Right lobe of liver (tissue), 4 donors: ENCODE results near the gene PRR7.

Experiments
- POLR2A ChIP-seq: fragments of 450-650 bp; IDR thresholded peaks from one replicate; pipeline ENCODE4 v1.6.1; 2017; ENCODE audit warnings: antibody characterized with exemption, mild to moderate bottlenecking
- TF ChIP-seq, protein P1 (sequence below), 4 donors: fragments of 200-600 bp in 3 of 4; fragments of 450-650 bp in 1 of 4; IDR thresholded peaks; one replicate each; pipeline versions ENCODE4 v1.5.1 to v1.8.0; 2016 to 2022; ENCODE audit warnings: antibody characterized with exemption in 4 of 4, mild to moderate bottlenecking in 2 of 4
- donor health status: DM: no; HTN: no; CAD: no.
- donor health status: DM: no; HTN: no; CAD: no.
- donor health status: DM: no; HTN: yes; CAD: no.

DNA sequence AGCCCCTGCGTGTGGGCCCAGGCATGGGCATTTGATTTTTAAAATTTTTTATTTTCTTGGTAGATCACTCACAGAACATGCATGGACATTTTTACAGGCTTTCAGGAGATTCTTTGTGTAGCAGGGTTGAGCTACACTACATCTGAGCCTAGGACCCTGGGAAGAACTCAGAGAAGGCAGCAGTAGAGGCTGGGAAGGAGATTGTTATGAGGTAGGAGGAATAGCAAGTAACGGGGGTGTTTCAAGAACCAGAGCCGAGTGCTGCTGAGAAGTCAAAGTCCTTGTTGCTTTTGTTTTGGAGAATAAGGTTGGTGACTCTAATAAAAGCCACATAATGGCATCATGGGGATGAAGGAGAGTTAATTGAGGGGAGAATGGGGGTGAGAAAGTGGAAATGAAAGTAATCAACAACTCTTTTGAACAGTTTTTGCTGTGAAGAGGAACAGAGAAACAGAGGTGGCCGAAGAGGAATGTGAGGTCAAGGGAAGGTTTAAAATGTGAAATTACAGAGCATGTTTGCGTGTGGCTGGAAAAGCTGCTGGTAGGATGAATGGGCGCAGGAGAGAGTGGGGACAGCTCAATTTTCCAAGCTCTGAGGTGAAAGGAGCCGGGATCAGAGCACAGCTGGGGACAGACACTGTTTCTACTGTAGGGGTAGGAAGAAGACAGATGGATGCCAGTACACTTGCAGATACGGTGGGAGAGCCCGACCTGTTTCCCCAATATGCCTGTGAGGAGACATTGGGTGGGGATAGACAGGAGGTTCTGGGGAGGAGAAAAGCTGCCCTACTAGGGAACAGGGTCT is 55.5 kb downstream of the PRR7 start:
- no peak for TF ChIP-seq POLR2A
- TF ChIP-seq, protein P1, sequence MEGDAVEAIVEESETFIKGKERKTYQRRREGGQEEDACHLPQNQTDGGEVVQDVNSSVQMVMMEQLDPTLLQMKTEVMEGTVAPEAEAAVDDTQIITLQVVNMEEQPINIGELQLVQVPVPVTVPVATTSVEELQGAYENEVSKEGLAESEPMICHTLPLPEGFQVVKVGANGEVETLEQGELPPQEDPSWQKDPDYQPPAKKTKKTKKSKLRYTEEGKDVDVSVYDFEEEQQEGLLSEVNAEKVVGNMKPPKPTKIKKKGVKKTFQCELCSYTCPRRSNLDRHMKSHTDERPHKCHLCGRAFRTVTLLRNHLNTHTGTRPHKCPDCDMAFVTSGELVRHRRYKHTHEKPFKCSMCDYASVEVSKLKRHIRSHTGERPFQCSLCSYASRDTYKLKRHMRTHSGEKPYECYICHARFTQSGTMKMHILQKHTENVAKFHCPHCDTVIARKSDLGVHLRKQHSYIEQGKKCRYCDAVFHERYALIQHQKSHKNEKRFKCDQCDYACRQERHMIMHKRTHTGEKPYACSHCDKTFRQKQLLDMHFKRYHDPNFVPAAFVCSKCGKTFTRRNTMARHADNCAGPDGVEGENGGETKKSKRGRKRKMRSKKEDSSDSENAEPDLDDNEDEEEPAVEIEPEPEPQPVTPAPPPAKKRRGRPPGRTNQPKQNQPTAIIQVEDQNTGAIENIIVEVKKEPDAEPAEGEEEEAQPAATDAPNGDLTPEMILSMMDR (IDR thresholded peaks at IDR 0.05), result no peak
